ENCODE data around the gene EIF4G3.
"Not testable (repeated sequence)": the region's sequence is repeated elsewhere in the genome, so short reads cannot be mapped to it uniquely, and the experiment has no call there.

The EIF4G3 gene

GRCh38 chr1:20921285-20921684, 255.4 kb downstream of the EIF4G3 start:
- Histone ChIP-seq H3K4me3 (ENCODE audit: control insufficient read depth in 1 of 7, extremely low read depth in 1 of 7, insufficient read depth in 4 of 7, low read depth in 2 of 7, low read length in 6 of 7) (no peak overlapping the region), H3K9me3 (ENCODE audit: control extremely low read depth in 1 of 5, control insufficient read depth in 4 of 5, insufficient read depth in 2 of 5, low read depth in 1 of 5, low read length in 4 of 5) (no peaks in the 10 kb centered on the region), H3K27ac (ENCODE audit: insufficient read depth in 1 of 2, low read depth in 1 of 2, low read length in 2 of 2, poor library complexity in 1 of 2, severe bottlenecking in 2 of 2) (no peak overlapping the region), H3K27me3 (replicated peaks in 2 of 5; ENCODE audit: control insufficient read depth in 4 of 5, insufficient read depth in 5 of 5, low read length in 4 of 5) (no peaks in the 10 kb centered on the region), H3K36me3 (ENCODE audit: control insufficient read depth in 4 of 4, insufficient read depth in 4 of 4, low read length in 3 of 4) (peaks cover 0 to 3% (median 0%) of the 10 kb centered on the region in 4 experiments), H3K4me1 (ENCODE audit: control extremely low read depth in 1 of 4, control insufficient read depth in 4 of 4, insufficient read depth in 4 of 4, low read length in 3 of 4) (no peaks in the 10 kb centered on the region)
- DNase-seq = no peak
- 96% methylated on average over 3 of the region's 3 CpGs for WGBS (ENCODE audit: insufficient coverage)
- POLR2A ChIA-PET = no interaction called here
- CTCF ChIA-PET = no interaction called here

GRCh38 chr1:20913242-20913641, 263.5 kb downstream of the EIF4G3 start:
- CTCF ChIA-PET = no interaction called here
- H3K4me1 ChIP-seq (ENCODE audit: control extremely low read depth in 1 of 4, control insufficient read depth in 4 of 4, insufficient read depth in 4 of 4, low read length in 3 of 4) = no peaks in the 10 kb centered on the region
- H3K36me3 ChIP-seq (ENCODE audit: control insufficient read depth in 4 of 4, insufficient read depth in 4 of 4, low read length in 3 of 4) = peaks cover 0 to 4% (median 0%) of the 10 kb centered on the region in 4 experiments
- H3K27ac ChIP-seq (ENCODE audit: insufficient read depth in 1 of 2, low read depth in 1 of 2, low read length in 2 of 2, poor library complexity in 1 of 2, severe bottlenecking in 2 of 2) = no peak overlapping the region
- H3K27me3 ChIP-seq (replicated peaks in 2 of 5; ENCODE audit: control insufficient read depth in 4 of 5, insufficient read depth in 5 of 5, low read length in 4 of 5) = no peaks in the 10 kb centered on the region
- POLR2A ChIA-PET = no interaction called here
- no peaks in the 10 kb centered on the region for H3K9me3 ChIP-seq (ENCODE audit: control extremely low read depth in 1 of 5, control insufficient read depth in 4 of 5, insufficient read depth in 2 of 5, low read depth in 1 of 5, low read length in 4 of 5)
- H3K4me3 ChIP-seq (ENCODE audit: control insufficient read depth in 1 of 7, extremely low read depth in 1 of 7, insufficient read depth in 4 of 7, low read depth in 2 of 7, low read length in 6 of 7) = no peak overlapping the region
- no peak for DNase-seq
- no CpG with 5 or more reads among the region's 2 CpGs for WGBS (ENCODE audit: insufficient coverage)

GRCh38 chr1:20907526-20907925, 269.2 kb downstream of the EIF4G3 start:
- H3K4me1 ChIP-seq (ENCODE audit: control extremely low read depth in 1 of 4, control insufficient read depth in 4 of 4, insufficient read depth in 4 of 4, low read length in 3 of 4); POLR2A ChIA-PET; H3K27ac ChIP-seq (ENCODE audit: insufficient read depth in 1 of 2, low read depth in 1 of 2, low read length in 2 of 2, poor library complexity in 1 of 2, severe bottlenecking in 2 of 2); H3K36me3 ChIP-seq (ENCODE audit: control insufficient read depth in 4 of 4, insufficient read depth in 4 of 4, low read length in 3 of 4); DNase-seq; H3K9me3 ChIP-seq (ENCODE audit: control extremely low read depth in 1 of 5, control insufficient read depth in 4 of 5, insufficient read depth in 2 of 5, low read depth in 1 of 5, low read length in 4 of 5); H3K27me3 ChIP-seq (replicated peaks in 2 of 5; ENCODE audit: control insufficient read depth in 4 of 5, insufficient read depth in 5 of 5, low read length in 4 of 5); H3K4me3 ChIP-seq (ENCODE audit: control insufficient read depth in 1 of 7, extremely low read depth in 1 of 7, insufficient read depth in 4 of 7, low read depth in 2 of 7, low read length in 6 of 7); CTCF ChIA-PET: not testable (repeated sequence)
- WGBS (ENCODE audit: insufficient coverage) = no CpG with 5 or more reads among the region's 2 CpGs

- POLR2A ChIA-PET = no interaction called here
- no CpG with 5 or more reads among the region's 2 CpGs for WGBS (ENCODE audit: insufficient coverage)
- Histone ChIP-seq H3K4me3 (ENCODE audit: control insufficient read depth in 1 of 7, extremely low read depth in 1 of 7, insufficient read depth in 4 of 7, low read depth in 2 of 7, low read length in 6 of 7) (no peak overlapping the region), H3K36me3 (ENCODE audit: control insufficient read depth in 4 of 4, insufficient read depth in 4 of 4, low read length in 3 of 4) (peaks cover 4 to 16% (median 6%) of the 10 kb centered on the region in 4 experiments), H3K27ac (ENCODE audit: insufficient read depth in 1 of 2, low read depth in 1 of 2, low read length in 2 of 2, poor library complexity in 1 of 2, severe bottlenecking in 2 of 2) (no peak overlapping the region), H3K4me1 (ENCODE audit: control extremely low read depth in 1 of 4, control insufficient read depth in 4 of 4, insufficient read depth in 4 of 4, low read length in 3 of 4) (peaks cover 0 to 3% (median 0%) of the 10 kb centered on the region in 4 experiments), H3K27me3 (replicated peaks in 2 of 5; ENCODE audit: control insufficient read depth in 4 of 5, insufficient read depth in 5 of 5, low read length in 4 of 5) (no peaks in the 10 kb centered on the region), H3K9me3 (ENCODE audit: control extremely low read depth in 1 of 5, control insufficient read depth in 4 of 5, insufficient read depth in 2 of 5, low read depth in 1 of 5, low read length in 4 of 5) (no peaks in the 10 kb centered on the region)
- CTCF ChIA-PET = no interaction called here
- peak; percentile 2 to 40 (median 27) for DNase-seq
Measured at GRCh38 chr1:20903437-20903836, 273.3 kb downstream of the EIF4G3 start.

- Histone ChIP-seq H3K36me3 (ENCODE audit: control insufficient read depth in 4 of 4, insufficient read depth in 4 of 4, low read length in 3 of 4) (peaks cover 4 to 21% (median 14%) of the 10 kb centered on the region in 4 experiments), H3K4me1 (ENCODE audit: control extremely low read depth in 1 of 4, control insufficient read depth in 4 of 4, insufficient read depth in 4 of 4, low read length in 3 of 4) (no peaks in the 10 kb centered on the region), H3K27ac (ENCODE audit: insufficient read depth in 1 of 2, low read depth in 1 of 2, low read length in 2 of 2, poor library complexity in 1 of 2, severe bottlenecking in 2 of 2) (no peak overlapping the region), H3K9me3 (ENCODE audit: control extremely low read depth in 1 of 5, control insufficient read depth in 4 of 5, insufficient read depth in 2 of 5, low read depth in 1 of 5, low read length in 4 of 5) (no peaks in the 10 kb centered on the region), H3K27me3 (replicated peaks in 2 of 5; ENCODE audit: control insufficient read depth in 4 of 5, insufficient read depth in 5 of 5, low read length in 4 of 5) (no peaks in the 10 kb centered on the region), H3K4me3 (ENCODE audit: control insufficient read depth in 1 of 7, extremely low read depth in 1 of 7, insufficient read depth in 4 of 7, low read depth in 2 of 7, low read length in 6 of 7) (no peak overlapping the region)
- ChIA-PET CTCF (no interaction called here), POLR2A (no interaction called here)
- no peak for DNase-seq
Measured at GRCh38 chr1:20900056-20900455, 276.6 kb downstream of the EIF4G3 start.

- POLR2A ChIA-PET = no interaction called here
- Histone ChIP-seq H3K4me3 (ENCODE audit: control insufficient read depth in 1 of 7, extremely low read depth in 1 of 7, insufficient read depth in 4 of 7, low read depth in 2 of 7, low read length in 6 of 7) (no peak overlapping the region), H3K9me3 (ENCODE audit: control extremely low read depth in 1 of 5, control insufficient read depth in 4 of 5, insufficient read depth in 2 of 5, low read depth in 1 of 5, low read length in 4 of 5) (no peaks in the 10 kb centered on the region), H3K27ac (ENCODE audit: insufficient read depth in 1 of 2, low read depth in 1 of 2, low read length in 2 of 2, poor library complexity in 1 of 2, severe bottlenecking in 2 of 2) (no peak overlapping the region), H3K4me1 (ENCODE audit: control extremely low read depth in 1 of 4, control insufficient read depth in 4 of 4, insufficient read depth in 4 of 4, low read length in 3 of 4) (no peaks in the 10 kb centered on the region), H3K36me3 (ENCODE audit: control insufficient read depth in 4 of 4, insufficient read depth in 4 of 4, low read length in 3 of 4) (peaks cover 4 to 19% (median 14%) of the 10 kb centered on the region in 4 experiments), H3K27me3 (replicated peaks in 2 of 5; ENCODE audit: control insufficient read depth in 4 of 5, insufficient read depth in 5 of 5, low read length in 4 of 5) (no peaks in the 10 kb centered on the region)
- CTCF ChIA-PET = no interaction called here
- DNase-seq = no peak
- 98% methylated on average over 4 of the region's 5 CpGs for WGBS (ENCODE audit: insufficient coverage)
Measured at GRCh38 chr1:20899154-20899972, 277.3 kb downstream of the EIF4G3 start.

GRCh38 chr1:20896826-20897225, 279.9 kb downstream of the EIF4G3 start:
- H3K36me3 ChIP-seq (ENCODE audit: control insufficient read depth in 4 of 4, insufficient read depth in 4 of 4, low read length in 3 of 4) = peaks cover 17 to 37% (median 30%) of the 10 kb centered on the region in 4 experiments
- no peak overlapping the region for H3K27ac ChIP-seq (ENCODE audit: insufficient read depth in 1 of 2, low read depth in 1 of 2, low read length in 2 of 2, poor library complexity in 1 of 2, severe bottlenecking in 2 of 2)
- no CpG with 5 or more reads among the region's 1 CpG for WGBS (ENCODE audit: insufficient coverage)
- POLR2A ChIA-PET = no interaction called here
- H3K4me3 ChIP-seq (ENCODE audit: control insufficient read depth in 1 of 7, extremely low read depth in 1 of 7, insufficient read depth in 4 of 7, low read depth in 2 of 7, low read length in 6 of 7) = no peak overlapping the region
- no peaks in the 10 kb centered on the region for H3K4me1 ChIP-seq (ENCODE audit: control extremely low read depth in 1 of 4, control insufficient read depth in 4 of 4, insufficient read depth in 4 of 4, low read length in 3 of 4)
- CTCF ChIA-PET = no interaction called here
- no peak for DNase-seq
- H3K27me3 ChIP-seq (replicated peaks in 2 of 5; ENCODE audit: control insufficient read depth in 4 of 5, insufficient read depth in 5 of 5, low read length in 4 of 5) = no peaks in the 10 kb centered on the region
- no peaks in the 10 kb centered on the region for H3K9me3 ChIP-seq (ENCODE audit: control extremely low read depth in 1 of 5, control insufficient read depth in 4 of 5, insufficient read depth in 2 of 5, low read depth in 1 of 5, low read length in 4 of 5)
